GM12878 (cell line): ENCODE data around the gene COG2. TPM values are rescaled to one million over a fixed set of nuclear protein-coding genes. Genes with fewer than 3 reads are reported as not detected.

Experiments
- ATAC-seq: fragments of 200-7000 bp; cut with Tn5 transposase; 3 replicates; pipeline ENCODE4 v1.9.1; 2020; ENCODE audit warnings: mild to moderate bottlenecking, moderate library complexity
- BruUV-seq: library from RNA; stranded (reverse); fragments of 400-500 nt; replicated peaks from 2 replicates; lab custom pipeline; 2021; lab: Mats Ljungman, UMichigan
- CTCF ChIA-PET: fragments of 300-600 bp; sonication (Branson Sonifier 250); formaldehyde crosslinking; extraction: SDS; loops from one replicate; lab custom pipeline; 2021; ENCODE audit warnings: inconsistent platforms; lab: Yijun Ruan, JAX
- POLR2A ChIA-PET: fragments of 350-600 bp; formaldehyde crosslinking; extraction: SDS; loops from one replicate; lab custom pipeline; 2021; ENCODE audit warnings: inconsistent platforms; lab: Charles Lee
- RAD21 ChIA-PET: fragments of 300-600 bp; sonication (Branson Sonifier 250); formaldehyde crosslinking; loops from one replicate; lab custom pipeline; 2023; ENCODE audit warnings: antibody characterized with exemption; ENCODE audit not compliant: unreplicated experiment; lab: Charles Lee
- SMC1A ChIA-PET: fragments of 300-600 bp; sonication (Branson Sonifier 250); formaldehyde crosslinking; loops from one replicate; lab custom pipeline; 2023; ENCODE audit not compliant: unreplicated experiment, uncharacterized antibody; lab: Charles Lee
- DNase-seq: peaks from one replicate; pipeline ENCODE4 v3.0.0-alpha.2; 2011; ENCODE audit warnings: low read depth, low spot score
- FAIRE-seq: peaks from 3 replicates; lab custom pipeline; 2011; peaks lifted over from hg19 to GRCh38; lab: Jason Lieb, UNC
- H2AFZ ChIP-seq: 2 replicates; pipeline ENCODE4 v1.6.0; 2011; ENCODE audit warnings: low read depth, low read length, control low read depth; ENCODE audit not compliant: control insufficient read depth
- H3K27ac ChIP-seq: 2 replicates; pipeline ENCODE4 v1.5.1; 2011; ENCODE audit warnings: control low read depth; ENCODE audit not compliant: control insufficient read depth, insufficient read depth
- H3K27me3 ChIP-seq, 2 experiments: replicated peaks in 1 of 2; 2 replicates each; pipeline versions ENCODE4 v1.6.0 to v1.6.1; 2011; ENCODE audit warnings: low read length in 1 of 2; ENCODE audit not compliant: control insufficient read depth in 2 of 2, insufficient read depth in 2 of 2
- H3K36me3 ChIP-seq, 2 experiments: 2 replicates each; pipeline ENCODE4 v1.5.1; 2011; ENCODE audit warnings: low read length in 1 of 2; ENCODE audit not compliant: control insufficient read depth in 2 of 2, insufficient read depth in 2 of 2
- H3K4me1 ChIP-seq: 2 replicates; pipeline ENCODE4 v1.6.1; 2011; ENCODE audit warnings: mild to moderate bottlenecking, low read length, moderate library complexity, mixed read lengths; ENCODE audit not compliant: control insufficient read depth, insufficient read depth
- H3K4me2 ChIP-seq: 2 replicates; pipeline ENCODE4 v1.6.0; 2011; ENCODE audit warnings: control low read depth; ENCODE audit not compliant: control insufficient read depth, insufficient read depth
- H3K4me3 ChIP-seq: fragments of 200-600 bp; sonication (generic); 2 replicates; pipeline ENCODE4 v1.5.1; 2016
- H3K79me2 ChIP-seq: 2 replicates; pipeline ENCODE4 v1.6.0; 2011; ENCODE audit warnings: low read length; ENCODE audit not compliant: control insufficient read depth, insufficient read depth
- H3K9ac ChIP-seq: 2 replicates; pipeline ENCODE4 v1.8.0; 2011; ENCODE audit warnings: low read length, control low read depth, mixed read lengths; ENCODE audit not compliant: control insufficient read depth, insufficient read depth
- H3K9me3 ChIP-seq: replicated peaks from 3 replicates; pipeline ENCODE4 v1.5.1; 2011; ENCODE audit warnings: mild to moderate bottlenecking, low read length; ENCODE audit not compliant: control insufficient read depth, insufficient read depth
- H4K20me1 ChIP-seq: 2 replicates; pipeline ENCODE4 v1.6.0; 2011; ENCODE audit not compliant: control insufficient read depth, insufficient read depth
- NBN ChIP-seq: fragments of 450-650 bp; IDR thresholded peaks from 2 replicates; pipeline ENCODE4 v1.6.1; 2016
- RAD51 ChIP-seq: fragments of 450-650 bp; IDR thresholded peaks from 2 replicates; pipeline ENCODE4 v1.6.1; 2016; ENCODE audit warnings: moderate library complexity, mild to moderate bottlenecking, inconsistent platforms
- RCOR1 ChIP-seq: conservative IDR thresholded peaks from 2 replicates; pipeline ENCODE4 v1.6.1; 2012; ENCODE audit warnings: low read depth, low read length, improper control_type of control experiment
- SIX5 ChIP-seq: IDR thresholded peaks from 2 replicates; pipeline ENCODE4 v1.6.1; 2011; ENCODE audit warnings: mild to moderate bottlenecking, low read depth, low read length, moderate library complexity; ENCODE audit not compliant: severe bottlenecking
- TARDBP ChIP-seq: IDR thresholded peaks from 2 replicates; pipeline ENCODE4 v1.6.1; 2016; ENCODE audit warnings: borderline replicate concordance
- ZBTB11 ChIP-seq: fragments of 450-650 bp; formaldehyde crosslinking; IDR thresholded peaks from 2 replicates; pipeline ENCODE4 v1.5.0; 2022; ENCODE audit warnings: mild to moderate bottlenecking, missing genetic modification characterization
- ZSCAN29 ChIP-seq: fragments of 450-650 bp; IDR thresholded peaks from 2 replicates; pipeline ENCODE4 v1.6.1; 2017; ENCODE audit warnings: mild to moderate bottlenecking, moderate library complexity
- WGBS: methylation state at CpG from one replicate; pipeline ENCODE4 v1.1.6; 2016; ENCODE audit warnings: low lambda C conversion rate; ENCODE audit not compliant: insufficient replicate concordance, insufficient coverage; ENCODE audit errors: missing lambda C conversion rate; 5-methylcytosine and 5-hydroxymethylcytosine counted together
- in situ Hi-C: fragments of 300-500 bp; cut with MboI; formaldehyde crosslinking; loops from 9 replicates; pipeline ENCODE4 v1.14.3; 2018; ENCODE audit warnings: mixed read lengths
- intact Hi-C: fragments of 100-400 bp; cut with micrococcal nuclease; formaldehyde crosslinking; loops from one replicate; pipeline ENCODE4 v1.14.2; 2022; ENCODE audit not compliant: unreplicated experiment
- polyA plus RNA-seq, 11 experiments: library from polyadenylated mRNA; depleted of rRNA in 4 of 11; unstranded in 6 of 11; stranded (reverse) in 5 of 11; fragments of >200 nt; fragmentation: Nextera tagmentation in 4 of 11; fragmentation: Illumina TruSeq in 1 of 11; extraction: Ambion mirVana in 4 of 11; extraction: Trizol in 1 of 11; gene quantifications; 1 replicate in 1 of 11; 2 replicates in 10 of 11; pipeline versions ENCODE4 v1.2.1 to v1.2.3, GENCODE V29; 2011 to 2016; ENCODE audit warnings: inconsistent platforms in 2 of 11, missing spikeins in 2 of 11, low read depth in 1 of 11
- total RNA-seq, 4 experiments: library from RNA; depleted of rRNA in 3 of 4; stranded (reverse); fragments of >200 nt in 3 of 4; fragmentation: Illumina TruSeq in 1 of 4; extraction: Trizol in 1 of 4; gene quantifications; 2 replicates each; pipeline versions ENCODE4 v1.2.1 to v1.2.3, GENCODE V29; 2013 to 2021
- TF ChIP-seq, protein P1 (sequence below): fragments of 450-650 bp; IDR thresholded peaks from 2 replicates; pipeline ENCODE4 v1.6.1; 2017; ENCODE audit warnings: low read depth, mild to moderate bottlenecking, moderate library complexity
- TF ChIP-seq, protein P2 (sequence below): IDR thresholded peaks from 2 replicates; pipeline ENCODE4 v1.6.1; 2011; ENCODE audit warnings: low read depth, mild to moderate bottlenecking, low read length, moderate library complexity, borderline replicate concordance; ENCODE audit errors: extremely low read depth
- TF ChIP-seq, protein P3 (sequence below): IDR thresholded peaks from 2 replicates; pipeline ENCODE4 v1.6.1; 2012; ENCODE audit warnings: low read length, inconsistent platforms

The COG2 gene
- total and polyA plus RNA-seq, 10 of the 15 experiments (the other 5 are each of a cell fraction or from before 2014, with no cell fraction given) = 15.0 to 31.5 (median 28.3) TPM

DNA sequence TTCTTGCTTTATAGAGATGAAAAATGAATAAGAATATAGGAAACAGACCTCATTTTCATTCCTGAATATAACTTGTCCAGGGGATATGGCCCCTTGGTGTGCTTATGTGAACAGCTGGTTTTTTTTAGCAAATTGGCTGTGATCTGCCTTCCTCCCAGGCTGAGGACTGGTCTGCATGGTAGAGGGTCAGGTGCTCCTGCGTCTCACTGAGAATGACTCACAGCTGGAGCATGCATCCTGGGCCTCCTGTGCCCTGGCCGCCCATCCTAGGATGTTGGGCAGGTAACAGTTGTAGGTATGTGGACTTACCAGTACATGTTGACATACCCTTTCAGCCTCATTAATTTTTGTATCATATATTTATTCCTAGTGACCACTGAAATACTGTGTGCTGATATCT is 41.9 kb downstream of the COG2 start:
- ChIA-PET SMC1A (no interaction called here), RAD21 (no interaction called here), POLR2A (no interaction called here), CTCF (no interaction called here)
- no peak overlapping the region for H3K4me2 ChIP-seq
- H3K27me3 ChIP-seq = no peaks in the 10 kb centered on the region
- intact Hi-C loops (no loop called here), in situ Hi-C loops (no loop called here)
- ATAC-seq = no peak
- no peak for FAIRE-seq
- H3K9me3 ChIP-seq = no peaks in the 10 kb centered on the region
- no peak for TF ChIP-seq RAD51
- TF ChIP-seq SIX5 = no peak
- TF ChIP-seq, protein P1, sequence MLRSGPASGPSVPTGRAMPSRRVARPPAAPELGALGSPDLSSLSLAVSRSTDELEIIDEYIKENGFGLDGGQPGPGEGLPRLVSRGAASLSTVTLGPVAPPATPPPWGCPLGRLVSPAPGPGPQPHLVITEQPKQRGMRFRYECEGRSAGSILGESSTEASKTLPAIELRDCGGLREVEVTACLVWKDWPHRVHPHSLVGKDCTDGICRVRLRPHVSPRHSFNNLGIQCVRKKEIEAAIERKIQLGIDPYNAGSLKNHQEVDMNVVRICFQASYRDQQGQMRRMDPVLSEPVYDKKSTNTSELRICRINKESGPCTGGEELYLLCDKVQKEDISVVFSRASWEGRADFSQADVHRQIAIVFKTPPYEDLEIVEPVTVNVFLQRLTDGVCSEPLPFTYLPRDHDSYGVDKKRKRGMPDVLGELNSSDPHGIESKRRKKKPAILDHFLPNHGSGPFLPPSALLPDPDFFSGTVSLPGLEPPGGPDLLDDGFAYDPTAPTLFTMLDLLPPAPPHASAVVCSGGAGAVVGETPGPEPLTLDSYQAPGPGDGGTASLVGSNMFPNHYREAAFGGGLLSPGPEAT = no peak
- TF ChIP-seq TARDBP = no peak
- TF ChIP-seq ZSCAN29 = no peak
- TF ChIP-seq NBN = no peak
- TF ChIP-seq, protein P2, sequence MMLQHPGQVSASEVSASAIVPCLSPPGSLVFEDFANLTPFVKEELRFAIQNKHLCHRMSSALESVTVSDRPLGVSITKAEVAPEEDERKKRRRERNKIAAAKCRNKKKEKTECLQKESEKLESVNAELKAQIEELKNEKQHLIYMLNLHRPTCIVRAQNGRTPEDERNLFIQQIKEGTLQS = no peak
- no peak for TF ChIP-seq ZBTB11 (CRISPR knock-in tag)
- TF ChIP-seq, protein P3, sequence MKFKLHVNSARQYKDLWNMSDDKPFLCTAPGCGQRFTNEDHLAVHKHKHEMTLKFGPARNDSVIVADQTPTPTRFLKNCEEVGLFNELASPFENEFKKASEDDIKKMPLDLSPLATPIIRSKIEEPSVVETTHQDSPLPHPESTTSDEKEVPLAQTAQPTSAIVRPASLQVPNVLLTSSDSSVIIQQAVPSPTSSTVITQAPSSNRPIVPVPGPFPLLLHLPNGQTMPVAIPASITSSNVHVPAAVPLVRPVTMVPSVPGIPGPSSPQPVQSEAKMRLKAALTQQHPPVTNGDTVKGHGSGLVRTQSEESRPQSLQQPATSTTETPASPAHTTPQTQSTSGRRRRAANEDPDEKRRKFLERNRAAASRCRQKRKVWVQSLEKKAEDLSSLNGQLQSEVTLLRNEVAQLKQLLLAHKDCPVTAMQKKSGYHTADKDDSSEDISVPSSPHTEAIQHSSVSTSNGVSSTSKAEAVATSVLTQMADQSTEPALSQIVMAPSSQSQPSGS = no peak
- TF ChIP-seq RCOR1 = no peak
- H4K20me1 ChIP-seq = no peaks in the 10 kb centered on the region
- H3K4me1 ChIP-seq = no peaks in the 10 kb centered on the region
- WGBS = 100% methylated on average over 2 of the region's 2 CpGs
- H3K9ac ChIP-seq = no peak overlapping the region
- BruUV-seq = no TSS peak
- H3K36me3 ChIP-seq = peaks cover 9 to 19% of the 10 kb centered on the region in 2 experiments
- H2AFZ ChIP-seq = no peak overlapping the region
- H3K4me3 ChIP-seq = no peak overlapping the region
- no peak overlapping the region for H3K27ac ChIP-seq
- DNase-seq = no peak
- no peaks in the 10 kb centered on the region for H3K79me2 ChIP-seq
